Astrocyte (in vitro differentiated cells and primary cell): Measurements from ENCODE around the gene ZCCHC8.
"Not testable (repeated sequence)": the region's sequence is repeated elsewhere in the genome, so short reads cannot be mapped to it uniquely, and the experiment has no call there.

Experiments
- CTCF ChIP-seq: IDR thresholded peaks from 2 replicates; pipeline ENCODE4 v1.5.1; 2011; ENCODE audit warnings: low read depth, mild to moderate bottlenecking, inconsistent platforms, low read length, moderate library complexity; ENCODE audit not compliant: insufficient read depth
- EZH2 ChIP-seq: IDR thresholded peaks from 2 replicates; pipeline ENCODE4 v1.6.1; 2012; ENCODE audit warnings: mild to moderate bottlenecking, low read length, inconsistent platforms; ENCODE audit not compliant: insufficient read depth

GRCh38 chr12:122464317-122465042 is 36.3 kb downstream of the ZCCHC8 start:
- not testable (repeated sequence) for TF ChIP-seq CTCF, EZH2
